KMS-11 (cell line): ENCODE results near the gene KCNJ14.

Experiments used
- H2AFZ ChIP-seq: fragments of 200-600 bp; sonication (generic); 2 replicates; pipeline ENCODE4 v1.6.1; 2016; ENCODE audit warnings: antibody characterized with exemption, mixed run types, low read depth
- H3K27ac ChIP-seq: fragments of 200-600 bp; sonication (generic); 2 replicates; pipeline ENCODE4 v1.6.1; 2016; ENCODE audit warnings: mild to moderate bottlenecking, mixed run types
- H3K27me3 ChIP-seq: fragments of 200-600 bp; sonication (generic); 2 replicates; pipeline ENCODE4 v1.6.1; 2017; ENCODE audit warnings: mild to moderate bottlenecking, low read depth, mixed run types, moderate library complexity; ENCODE audit not compliant: insufficient read depth
- H3K36me3 ChIP-seq: fragments of 200-600 bp; sonication (generic); 2 replicates; pipeline ENCODE4 v1.6.1; 2017; ENCODE audit warnings: mild to moderate bottlenecking, mixed run types; ENCODE audit not compliant: insufficient read depth
- H3K4me1 ChIP-seq: fragments of 200-600 bp; sonication (generic); 2 replicates; pipeline ENCODE4 v1.6.1; 2016; ENCODE audit warnings: mild to moderate bottlenecking, low read depth, mixed run types; ENCODE audit not compliant: poor library complexity, severe bottlenecking
- H3K4me2 ChIP-seq: fragments of 200-600 bp; sonication (generic); 2 replicates; pipeline ENCODE4 v1.7.0; 2016; ENCODE audit warnings: mild to moderate bottlenecking, mixed run types
- H3K4me3 ChIP-seq: fragments of 200-600 bp; sonication (generic); IDR thresholded peaks from 2 replicates; pipeline ENCODE4 v1.6.1; 2017; ENCODE audit warnings: low read depth, low read length, mixed read lengths; ENCODE audit not compliant: insufficient read depth
- H3K79me2 ChIP-seq: fragments of 200-600 bp; sonication (generic); 2 replicates; pipeline ENCODE4 v1.6.1; 2016; ENCODE audit warnings: low read depth, mixed run types; ENCODE audit not compliant: insufficient read depth
- H3K9ac ChIP-seq: fragments of 200-600 bp; sonication (generic); 2 replicates; pipeline ENCODE4 v1.6.1; 2016; ENCODE audit warnings: mild to moderate bottlenecking, mixed run types
- H4K20me1 ChIP-seq: fragments of 200-600 bp; sonication (generic); 2 replicates; pipeline ENCODE4 v1.6.1; 2016; ENCODE audit warnings: mild to moderate bottlenecking, mixed run types; ENCODE audit not compliant: insufficient read depth
- TF ChIP-seq, protein P1 (sequence below): fragments of 200-600 bp; sonication (generic); conservative IDR thresholded peaks from 2 replicates; pipeline ENCODE4 v1.6.1; 2017; ENCODE audit warnings: low read depth, mild to moderate bottlenecking, antibody characterized with exemption, low read length, moderate library complexity, mixed read lengths

Gene KCNJ14

DNA sequence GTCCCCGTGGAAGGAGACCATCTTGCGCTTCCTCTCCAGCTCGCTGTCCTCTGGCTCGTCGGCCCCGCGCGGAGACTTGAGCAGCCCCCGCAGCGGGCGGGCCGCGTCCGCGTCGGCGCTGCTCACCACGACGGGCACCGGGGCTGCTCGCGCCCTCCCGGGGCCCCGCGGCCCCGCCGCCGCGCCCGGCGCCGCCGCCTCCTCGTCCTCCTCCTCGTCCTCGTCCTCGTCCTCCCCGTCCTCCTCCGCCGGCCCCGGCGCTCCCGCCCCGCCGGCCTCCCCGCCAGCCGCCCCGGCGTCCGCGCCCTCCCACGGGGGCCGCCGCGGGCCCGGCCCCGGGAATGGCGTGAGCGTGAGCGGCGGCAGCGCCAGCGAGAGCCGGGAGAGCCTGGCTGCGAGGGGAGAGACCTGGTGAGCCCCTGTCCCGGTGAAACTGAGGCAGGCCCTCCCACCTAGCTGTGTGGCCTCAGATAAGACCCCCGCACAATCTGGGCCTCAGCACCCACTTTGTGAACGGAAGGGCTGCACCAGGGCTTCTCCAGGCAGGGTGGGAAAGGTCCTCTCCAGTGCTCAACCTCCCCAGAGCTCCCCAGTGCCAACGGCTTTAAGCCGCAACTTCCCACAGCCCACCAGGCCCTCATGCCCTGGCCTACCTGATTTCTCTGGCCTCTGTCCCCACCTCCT, 38.5 kb downstream of the KCNJ14 start:
- Histone ChIP-seq H4K20me1 (no peaks in the 10 kb centered on the region), H3K4me2 (no peak overlapping the region), H3K27me3 (peaks cover 61% of the 10 kb centered on the region), H3K79me2 (no peaks in the 10 kb centered on the region), H3K27ac (no peak overlapping the region), H3K4me1 (peaks cover 34% of the 10 kb centered on the region), H3K4me3 (no peak overlapping the region), H3K36me3 (no peaks in the 10 kb centered on the region), H2AFZ (0 out of 2 replicates have a peak overlapping the region, but pooled peaks have one; percentile 58), H3K9ac (no peak overlapping the region)
- TF ChIP-seq, protein P1, sequence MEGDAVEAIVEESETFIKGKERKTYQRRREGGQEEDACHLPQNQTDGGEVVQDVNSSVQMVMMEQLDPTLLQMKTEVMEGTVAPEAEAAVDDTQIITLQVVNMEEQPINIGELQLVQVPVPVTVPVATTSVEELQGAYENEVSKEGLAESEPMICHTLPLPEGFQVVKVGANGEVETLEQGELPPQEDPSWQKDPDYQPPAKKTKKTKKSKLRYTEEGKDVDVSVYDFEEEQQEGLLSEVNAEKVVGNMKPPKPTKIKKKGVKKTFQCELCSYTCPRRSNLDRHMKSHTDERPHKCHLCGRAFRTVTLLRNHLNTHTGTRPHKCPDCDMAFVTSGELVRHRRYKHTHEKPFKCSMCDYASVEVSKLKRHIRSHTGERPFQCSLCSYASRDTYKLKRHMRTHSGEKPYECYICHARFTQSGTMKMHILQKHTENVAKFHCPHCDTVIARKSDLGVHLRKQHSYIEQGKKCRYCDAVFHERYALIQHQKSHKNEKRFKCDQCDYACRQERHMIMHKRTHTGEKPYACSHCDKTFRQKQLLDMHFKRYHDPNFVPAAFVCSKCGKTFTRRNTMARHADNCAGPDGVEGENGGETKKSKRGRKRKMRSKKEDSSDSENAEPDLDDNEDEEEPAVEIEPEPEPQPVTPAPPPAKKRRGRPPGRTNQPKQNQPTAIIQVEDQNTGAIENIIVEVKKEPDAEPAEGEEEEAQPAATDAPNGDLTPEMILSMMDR = no peak

DNA sequence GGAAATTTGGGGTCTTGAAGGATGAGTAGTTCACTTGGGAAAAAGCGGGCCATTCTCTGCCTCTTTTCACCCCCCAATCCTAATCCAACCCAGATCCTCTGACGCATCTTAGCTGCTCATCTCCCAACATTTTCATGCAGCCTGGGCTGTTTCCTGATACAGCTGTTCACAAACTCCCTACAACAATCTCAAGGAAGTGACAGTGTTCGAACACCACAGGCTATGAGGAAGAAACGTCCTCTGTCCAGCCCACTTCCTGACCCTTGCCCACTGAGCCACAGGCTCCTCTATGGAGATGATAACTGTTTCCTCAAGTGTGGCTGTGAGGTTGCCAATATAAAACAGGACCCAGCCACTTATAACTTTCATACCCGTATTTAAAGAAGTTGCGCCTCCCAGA, 40.0 kb downstream of the KCNJ14 start:
- peaks cover 69% of the 10 kb centered on the region for H3K27me3 ChIP-seq
- no peaks in the 10 kb centered on the region for H4K20me1 ChIP-seq
- no peak overlapping the region for H2AFZ ChIP-seq
- TF ChIP-seq, protein P1 = no peak
- no peak overlapping the region for H3K4me3 ChIP-seq
- no peak overlapping the region for H3K9ac ChIP-seq
- no peak overlapping the region for H3K4me2 ChIP-seq
- no peaks in the 10 kb centered on the region for H3K79me2 ChIP-seq
- no peaks in the 10 kb centered on the region for H3K36me3 ChIP-seq
- no peak overlapping the region for H3K27ac ChIP-seq
- H3K4me1 ChIP-seq = peaks cover 21% of the 10 kb centered on the region

DNA sequence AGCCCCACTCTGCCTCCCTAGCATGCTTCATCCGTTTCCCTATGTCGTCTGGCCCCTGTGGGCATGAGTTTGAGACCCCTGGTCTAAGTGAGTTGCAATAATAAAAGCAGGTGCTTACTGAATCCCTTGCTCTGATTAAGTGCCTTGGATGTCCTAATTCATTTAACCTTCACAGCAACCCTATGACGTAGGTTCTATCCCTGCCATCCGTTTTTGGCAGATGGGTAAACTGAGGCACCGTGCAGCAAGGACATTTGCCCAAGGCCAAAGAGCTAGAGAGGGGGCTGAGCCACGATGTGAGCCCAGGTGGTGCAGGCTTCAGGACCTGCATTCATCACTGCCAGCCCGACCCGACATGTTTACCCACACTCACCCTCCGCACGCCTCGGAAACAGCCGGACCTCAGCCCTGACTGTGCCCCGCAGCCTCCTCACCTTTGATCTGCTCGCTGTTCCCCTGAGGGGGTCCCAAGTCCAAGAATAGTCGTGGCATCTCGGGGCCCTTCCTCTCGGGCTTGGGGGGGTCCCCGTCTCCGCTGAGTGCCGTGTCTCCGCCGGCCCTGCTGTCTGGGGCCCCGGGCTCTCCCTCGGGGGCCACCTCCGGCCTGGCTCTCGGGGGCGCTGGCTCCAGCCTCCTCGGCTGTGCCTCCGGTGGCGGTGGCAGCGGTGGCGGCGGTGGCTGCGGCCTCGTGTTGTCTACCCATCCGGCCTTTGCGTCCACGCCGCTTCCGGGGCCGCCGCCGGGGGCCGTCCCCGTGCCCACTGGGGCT, 41.8 kb downstream of the KCNJ14 start:
- H3K4me2 ChIP-seq = no peak overlapping the region
- H2AFZ ChIP-seq = no peak overlapping the region
- no peaks in the 10 kb centered on the region for H3K36me3 ChIP-seq
- no peak overlapping the region for H3K4me3 ChIP-seq
- peaks cover 71% of the 10 kb centered on the region for H3K27me3 ChIP-seq
- no peaks in the 10 kb centered on the region for H3K79me2 ChIP-seq
- peaks cover 13% of the 10 kb centered on the region for H3K4me1 ChIP-seq
- H3K27ac ChIP-seq = no peak overlapping the region
- TF ChIP-seq, protein P1 = no peak
- H4K20me1 ChIP-seq = no peaks in the 10 kb centered on the region
- H3K9ac ChIP-seq = no peak overlapping the region

DNA sequence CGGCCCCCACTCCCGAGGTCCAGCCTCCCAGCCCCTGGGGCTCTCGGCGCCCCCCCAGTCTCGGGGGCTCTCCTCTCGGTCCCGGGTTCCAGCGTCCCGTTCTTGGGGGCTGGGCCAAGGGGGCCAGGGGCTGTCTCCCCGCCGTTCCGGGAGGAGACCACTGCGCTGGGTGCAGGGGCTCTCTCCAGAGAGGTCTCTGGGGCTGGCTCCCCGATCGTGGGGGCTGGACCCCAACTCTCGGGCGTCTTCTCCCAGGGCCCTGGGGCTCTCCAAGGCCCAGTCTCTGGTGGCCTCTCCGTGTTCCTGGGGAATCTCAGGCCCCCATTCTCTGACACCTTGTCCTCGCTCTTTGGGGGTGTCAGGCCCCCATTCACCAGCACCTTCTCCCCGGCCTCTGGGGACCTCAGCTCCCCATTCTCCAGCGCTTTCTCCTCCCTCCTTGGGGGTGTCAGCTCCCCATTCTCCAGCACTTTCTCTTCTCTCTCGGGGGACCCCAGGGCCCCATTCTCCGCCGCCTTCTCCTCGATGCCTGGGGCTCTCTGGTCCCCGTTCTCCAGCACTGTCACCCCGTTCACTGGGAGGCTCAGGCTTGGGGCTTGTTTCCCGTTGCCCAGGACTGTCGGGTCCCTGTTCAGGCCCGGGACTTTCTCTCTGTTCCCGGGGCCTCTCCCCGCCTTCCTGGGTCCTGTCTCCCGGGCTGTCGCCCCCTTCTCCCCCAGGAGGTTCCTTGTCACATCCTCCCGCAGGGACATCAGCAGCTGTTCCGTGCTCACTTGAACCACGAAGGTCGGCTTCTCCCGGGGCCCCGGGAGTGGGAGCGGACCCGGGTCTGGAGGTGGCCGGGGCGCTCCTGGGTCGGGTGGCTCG, 42.6 kb downstream of the KCNJ14 start:
- TF ChIP-seq, protein P1 = no peak
- Histone ChIP-seq H3K9ac (no peak overlapping the region), H3K27ac (no peak overlapping the region), H2AFZ (no peak overlapping the region), H3K4me3 (no peak overlapping the region), H3K36me3 (no peaks in the 10 kb centered on the region), H3K4me1 (peaks cover 12% of the 10 kb centered on the region), H4K20me1 (no peaks in the 10 kb centered on the region), H3K27me3 (peaks cover 75% of the 10 kb centered on the region), H3K79me2 (no peaks in the 10 kb centered on the region), H3K4me2 (no peak overlapping the region)
